ENCODE results near the gene CDC42EP5. TPM values are rescaled to one million over a fixed set of nuclear protein-coding genes. Genes with fewer than 3 reads are reported as not detected.
A peak's percentile ranks its signal among the peaks of the same experiment; 100 is the strongest.
"Not testable (repeated sequence)": the region's sequence is repeated elsewhere in the genome, so short reads cannot be mapped to it uniquely, and the experiment has no call there.

CDC42EP5 gene
- total RNA-seq, 1 experiment from 2014 or later: 11.5 TPM

- peak; percentile 36 for ATAC-seq
- peak overlapping the region; percentile 99 for H3K27ac Mint-ChIP-seq
- POLR2A ChIA-PET: interaction anchor here (0.6 to 2.4 kb wide), 7 partner anchors 8 to 28 kb away, joined by 3 to 8 read pairs (median 4); partner anchors contain the start of gene LENG9
Observed at GRCh38 chr19:54448040-54448773, 24.9 kb downstream of the CDC42EP5 start.

DNA sequence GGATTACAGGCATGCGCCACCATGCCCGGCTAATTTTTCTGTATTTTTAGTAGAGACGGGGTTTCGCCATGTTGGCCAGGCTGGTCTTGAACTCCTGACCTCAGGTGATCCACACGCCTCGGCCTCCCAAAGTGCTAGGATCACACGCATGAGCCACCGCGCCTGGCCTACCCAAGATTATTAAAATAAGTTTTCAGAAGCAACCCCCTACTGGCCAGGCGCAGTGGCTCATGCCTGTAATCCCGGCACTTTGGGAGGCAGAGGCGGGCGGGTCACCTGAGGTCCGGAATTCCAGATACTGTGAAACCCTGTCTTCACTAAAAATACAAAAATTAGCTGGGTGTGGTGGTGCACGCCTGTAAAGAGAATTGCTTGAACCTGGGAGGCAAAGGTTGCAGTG lies 26.7 kb downstream of the CDC42EP5 start:
- CTCF ChIA-PET: not testable (repeated sequence)
- H3K36me3 Mint-ChIP-seq: peaks cover 28% of the 10 kb centered on the region

More at GRCh38 chr19:54448040-54448773, 24.9 kb downstream of the CDC42EP5 start:
- CTCF ChIA-PET: interaction anchor here (0.6 to 2.5 kb wide), 11 partner anchors 9 to 410 kb away, joined by 3 to 30 read pairs (median 5); partner anchors contain the start of genes LENG9, TMC4 and TTYH1
- TF ChIP-seq SMAD4 (CRISPR knock-in tag; IDR thresholded peaks at IDR 0.05): no peak
- no peak for TF ChIP-seq PRDM15 (CRISPR knock-in tag; IDR thresholded peaks at IDR 0.05)
- TF ChIP-seq PRRX2 (CRISPR knock-in tag; IDR thresholded peaks at IDR 0.05): no peak
- TF ChIP-seq, protein P1, sequence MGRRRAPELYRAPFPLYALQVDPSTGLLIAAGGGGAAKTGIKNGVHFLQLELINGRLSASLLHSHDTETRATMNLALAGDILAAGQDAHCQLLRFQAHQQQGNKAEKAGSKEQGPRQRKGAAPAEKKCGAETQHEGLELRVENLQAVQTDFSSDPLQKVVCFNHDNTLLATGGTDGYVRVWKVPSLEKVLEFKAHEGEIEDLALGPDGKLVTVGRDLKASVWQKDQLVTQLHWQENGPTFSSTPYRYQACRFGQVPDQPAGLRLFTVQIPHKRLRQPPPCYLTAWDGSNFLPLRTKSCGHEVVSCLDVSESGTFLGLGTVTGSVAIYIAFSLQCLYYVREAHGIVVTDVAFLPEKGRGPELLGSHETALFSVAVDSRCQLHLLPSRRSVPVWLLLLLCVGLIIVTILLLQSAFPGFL (CRISPR knock-in tag; IDR thresholded peaks at IDR 0.05; ENCODE audit: borderline replicate concordance): no peak
- TF ChIP-seq MYBL2 (CRISPR knock-in tag; IDR thresholded peaks at IDR 0.05): no peak
- no peak for TF ChIP-seq MLX (CRISPR knock-in tag; IDR thresholded peaks at IDR 0.05)
- TF ChIP-seq IRF1 (CRISPR knock-in tag; IDR thresholded peaks at IDR 0.05): no peak
- TF ChIP-seq NR2C2 (CRISPR knock-in tag; IDR thresholded peaks at IDR 0.05): no peak
- Mint-ChIP-seq H3K36me3 (peaks cover 37% of the 10 kb centered on the region), H3K4me3 (peak overlapping the region; percentile 99), H3K4me1 (peaks cover 25% of the 10 kb centered on the region), H3K9me3 (no peaks in the 10 kb centered on the region), H3K27me3 (ENCODE audit: low read depth) (peaks cover 2% of the 10 kb centered on the region; the same call in 1 of the 2 replicates)
- peak; percentile 46 for DNase-seq (ENCODE audit: low spot score)

GRCh38 chr19:54444737-54445136 lies 28.4 kb downstream of the CDC42EP5 start:
- no peaks in the 10 kb centered on the region for H3K9me3 Mint-ChIP-seq
- no peak for ATAC-seq
- ChIA-PET POLR2A (no interaction called here), CTCF (no interaction called here)
- H3K36me3 Mint-ChIP-seq: peaks cover 28% of the 10 kb centered on the region
- peaks cover 2% of the 10 kb centered on the region; the same call in 1 of the 2 replicates for H3K27me3 Mint-ChIP-seq (ENCODE audit: low read depth)
- no peak for DNase-seq (ENCODE audit: low spot score)
- peaks cover 12% of the 10 kb centered on the region for H3K4me1 Mint-ChIP-seq
- H3K4me3 Mint-ChIP-seq: no peak overlapping the region
- H3K27ac Mint-ChIP-seq: no peak overlapping the region
- no peak for TF ChIP-seq NR2C2 (CRISPR knock-in tag; IDR thresholded peaks at IDR 0.05)
- TF ChIP-seq, protein P1 (CRISPR knock-in tag; IDR thresholded peaks at IDR 0.05; ENCODE audit: borderline replicate concordance): no peak
- TF ChIP-seq, protein P2, sequence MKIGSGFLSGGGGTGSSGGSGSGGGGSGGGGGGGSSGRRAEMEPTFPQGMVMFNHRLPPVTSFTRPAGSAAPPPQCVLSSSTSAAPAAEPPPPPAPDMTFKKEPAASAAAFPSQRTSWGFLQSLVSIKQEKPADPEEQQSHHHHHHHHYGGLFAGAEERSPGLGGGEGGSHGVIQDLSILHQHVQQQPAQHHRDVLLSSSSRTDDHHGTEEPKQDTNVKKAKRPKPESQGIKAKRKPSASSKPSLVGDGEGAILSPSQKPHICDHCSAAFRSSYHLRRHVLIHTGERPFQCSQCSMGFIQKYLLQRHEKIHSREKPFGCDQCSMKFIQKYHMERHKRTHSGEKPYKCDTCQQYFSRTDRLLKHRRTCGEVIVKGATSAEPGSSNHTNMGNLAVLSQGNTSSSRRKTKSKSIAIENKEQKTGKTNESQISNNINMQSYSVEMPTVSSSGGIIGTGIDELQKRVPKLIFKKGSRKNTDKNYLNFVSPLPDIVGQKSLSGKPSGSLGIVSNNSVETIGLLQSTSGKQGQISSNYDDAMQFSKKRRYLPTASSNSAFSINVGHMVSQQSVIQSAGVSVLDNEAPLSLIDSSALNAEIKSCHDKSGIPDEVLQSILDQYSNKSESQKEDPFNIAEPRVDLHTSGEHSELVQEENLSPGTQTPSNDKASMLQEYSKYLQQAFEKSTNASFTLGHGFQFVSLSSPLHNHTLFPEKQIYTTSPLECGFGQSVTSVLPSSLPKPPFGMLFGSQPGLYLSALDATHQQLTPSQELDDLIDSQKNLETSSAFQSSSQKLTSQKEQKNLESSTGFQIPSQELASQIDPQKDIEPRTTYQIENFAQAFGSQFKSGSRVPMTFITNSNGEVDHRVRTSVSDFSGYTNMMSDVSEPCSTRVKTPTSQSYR (CRISPR knock-in tag; IDR thresholded peaks at IDR 0.05): no peak
- TF ChIP-seq, protein P3, sequence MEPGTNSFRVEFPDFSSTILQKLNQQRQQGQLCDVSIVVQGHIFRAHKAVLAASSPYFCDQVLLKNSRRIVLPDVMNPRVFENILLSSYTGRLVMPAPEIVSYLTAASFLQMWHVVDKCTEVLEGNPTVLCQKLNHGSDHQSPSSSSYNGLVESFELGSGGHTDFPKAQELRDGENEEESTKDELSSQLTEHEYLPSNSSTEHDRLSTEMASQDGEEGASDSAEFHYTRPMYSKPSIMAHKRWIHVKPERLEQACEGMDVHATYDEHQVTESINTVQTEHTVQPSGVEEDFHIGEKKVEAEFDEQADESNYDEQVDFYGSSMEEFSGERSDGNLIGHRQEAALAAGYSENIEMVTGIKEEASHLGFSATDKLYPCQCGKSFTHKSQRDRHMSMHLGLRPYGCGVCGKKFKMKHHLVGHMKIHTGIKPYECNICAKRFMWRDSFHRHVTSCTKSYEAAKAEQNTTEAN (CRISPR knock-in tag; IDR thresholded peaks at IDR 0.05): no peak
- TF ChIP-seq ZNF263 (CRISPR knock-in tag; IDR thresholded peaks at IDR 0.05; ENCODE audit: low read depth): no peak
- TF ChIP-seq, protein P4, sequence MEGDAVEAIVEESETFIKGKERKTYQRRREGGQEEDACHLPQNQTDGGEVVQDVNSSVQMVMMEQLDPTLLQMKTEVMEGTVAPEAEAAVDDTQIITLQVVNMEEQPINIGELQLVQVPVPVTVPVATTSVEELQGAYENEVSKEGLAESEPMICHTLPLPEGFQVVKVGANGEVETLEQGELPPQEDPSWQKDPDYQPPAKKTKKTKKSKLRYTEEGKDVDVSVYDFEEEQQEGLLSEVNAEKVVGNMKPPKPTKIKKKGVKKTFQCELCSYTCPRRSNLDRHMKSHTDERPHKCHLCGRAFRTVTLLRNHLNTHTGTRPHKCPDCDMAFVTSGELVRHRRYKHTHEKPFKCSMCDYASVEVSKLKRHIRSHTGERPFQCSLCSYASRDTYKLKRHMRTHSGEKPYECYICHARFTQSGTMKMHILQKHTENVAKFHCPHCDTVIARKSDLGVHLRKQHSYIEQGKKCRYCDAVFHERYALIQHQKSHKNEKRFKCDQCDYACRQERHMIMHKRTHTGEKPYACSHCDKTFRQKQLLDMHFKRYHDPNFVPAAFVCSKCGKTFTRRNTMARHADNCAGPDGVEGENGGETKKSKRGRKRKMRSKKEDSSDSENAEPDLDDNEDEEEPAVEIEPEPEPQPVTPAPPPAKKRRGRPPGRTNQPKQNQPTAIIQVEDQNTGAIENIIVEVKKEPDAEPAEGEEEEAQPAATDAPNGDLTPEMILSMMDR (IDR thresholded peaks at IDR 0.05): no peak

More for the DNA sequence above, 26.7 kb downstream of the CDC42EP5 start:
- H3K27ac Mint-ChIP-seq; H3K4me3 Mint-ChIP-seq; POLR2A ChIA-PET; DNase-seq (ENCODE audit: low spot score); H3K9me3 Mint-ChIP-seq; H3K27me3 Mint-ChIP-seq (ENCODE audit: low read depth); ATAC-seq: not testable (repeated sequence)
- H3K4me1 Mint-ChIP-seq: peaks cover 25% of the 10 kb centered on the region
